HUES48 (cell line): ENCODE data around the gene SLC5A7.
A peak's percentile ranks its signal among the peaks of the same experiment; 100 is the strongest.

ENCODE experiments used
- H3K27ac ChIP-seq: one replicate; pipeline ENCODE4 v1.7.0; 2013; ENCODE audit warnings: low read depth, low read length, inconsistent platforms
- H3K27me3 ChIP-seq: 2 replicates; pipeline ENCODE4 v1.6.1; 2013; ENCODE audit warnings: mild to moderate bottlenecking, low read length; ENCODE audit not compliant: control insufficient read depth, insufficient read depth
- H3K36me3 ChIP-seq: 2 replicates; pipeline ENCODE4 v1.6.1; 2013; ENCODE audit warnings: low read length; ENCODE audit not compliant: control insufficient read depth, insufficient read depth
- H3K4me1 ChIP-seq: 2 replicates; pipeline ENCODE4 v1.6.1; 2013; ENCODE audit warnings: mild to moderate bottlenecking, low read length; ENCODE audit not compliant: control insufficient read depth, insufficient read depth
- H3K4me3 ChIP-seq: 2 replicates; pipeline ENCODE4 v1.5.1; 2013; ENCODE audit warnings: mild to moderate bottlenecking, low read depth, low read length
- H3K9ac ChIP-seq: 2 replicates; pipeline ENCODE4 v1.6.1; 2013; ENCODE audit warnings: mild to moderate bottlenecking, low read depth, low read length, moderate library complexity
- H3K9me3 ChIP-seq: 2 replicates; pipeline ENCODE4 v1.6.1; 2013; ENCODE audit warnings: low read length; ENCODE audit not compliant: control insufficient read depth, insufficient read depth

SLC5A7 gene

DNA sequence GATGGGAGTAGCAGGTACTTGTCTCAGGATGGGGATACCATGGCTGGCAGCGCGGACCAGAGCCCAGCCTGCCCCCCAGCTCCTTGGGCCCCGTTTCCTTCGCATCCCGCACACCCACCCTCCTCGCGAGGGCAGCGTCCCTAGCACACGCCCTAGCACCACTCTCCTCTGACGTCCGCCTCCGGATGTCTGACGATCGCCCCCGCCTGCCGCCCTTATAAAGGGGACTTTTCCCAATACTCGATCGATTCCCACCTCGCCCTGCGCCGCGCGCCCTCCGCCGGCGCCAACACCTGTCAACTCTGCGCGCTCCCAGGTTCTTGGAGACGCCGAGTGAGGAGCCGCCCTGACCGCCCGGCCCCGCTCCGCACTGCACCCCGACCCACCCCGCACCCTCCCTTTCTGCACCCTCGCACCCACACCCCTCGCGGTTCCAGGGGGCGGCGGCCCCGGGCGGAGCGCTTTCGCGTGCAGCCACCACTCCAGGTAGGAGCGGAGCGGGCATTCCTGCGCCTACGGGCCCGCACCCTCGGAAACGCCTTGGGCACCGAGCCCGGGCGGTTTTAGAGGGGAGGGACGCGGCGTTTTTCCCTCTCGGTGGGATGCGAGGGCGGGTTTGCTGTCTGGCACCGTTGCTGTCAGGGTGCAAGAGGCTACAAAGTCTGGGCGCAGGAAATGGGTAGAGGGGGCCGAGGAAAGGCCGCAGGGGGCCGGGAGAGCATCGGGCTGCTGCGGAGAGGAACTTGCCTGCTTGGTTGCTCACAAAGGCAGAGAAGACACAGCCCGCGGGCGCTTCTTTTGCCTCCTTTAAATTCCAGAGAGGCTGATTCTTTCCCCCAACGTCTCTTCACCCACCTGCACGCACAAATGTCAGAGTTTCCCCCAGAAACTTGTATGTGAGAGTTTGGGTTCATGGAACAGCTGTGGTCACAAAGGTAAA is at the start of gene SLC5A7:
SLC5A7 (plus strand) TSS at position 247 of the 940 bp plus-strand sequence. CDS start 1,632 bp downstream, outside the sequence.
- Histone ChIP-seq H3K9me3 (no peaks in the 10 kb centered on the region), H3K27ac (no peak within 1 kb of the TSS), H3K4me3 (peak within 1 kb of the TSS; percentile 63), H3K4me1 (peaks cover 3% of the 10 kb centered on the region; the same call in 1 of the 2 replicates), H3K9ac (no peak within 1 kb of the TSS), H3K27me3 (peaks cover 38% of the 10 kb centered on the region), H3K36me3 (no peaks in the 10 kb centered on the region)

DNA sequence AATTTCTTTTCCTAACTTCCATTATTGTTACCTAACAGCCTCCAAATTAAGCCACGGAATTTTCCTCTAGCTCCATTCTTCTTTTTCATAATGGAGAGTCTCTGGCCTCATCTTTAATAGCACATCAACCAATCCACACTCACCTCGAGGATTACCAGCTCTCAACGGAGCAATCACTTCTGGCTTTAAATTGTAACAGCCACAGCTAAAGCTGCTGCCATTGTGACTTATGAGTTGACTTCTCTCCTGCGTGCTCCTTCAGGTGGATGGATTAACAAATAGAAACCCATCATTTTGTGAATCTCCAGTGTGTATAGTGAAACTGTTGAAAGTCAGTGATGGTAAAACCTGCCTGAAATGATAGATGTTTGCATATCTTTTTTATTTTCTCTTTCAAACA is 24.9 kb upstream of the SLC5A7 start:
- Histone ChIP-seq H3K4me1 (no peaks in the 10 kb centered on the region), H3K27me3 (no peaks in the 10 kb centered on the region), H3K4me3 (no peak overlapping the region), H3K36me3 (no peaks in the 10 kb centered on the region), H3K9me3 (no peaks in the 10 kb centered on the region), H3K27ac (no peak overlapping the region), H3K9ac (no peak overlapping the region)

DNA sequence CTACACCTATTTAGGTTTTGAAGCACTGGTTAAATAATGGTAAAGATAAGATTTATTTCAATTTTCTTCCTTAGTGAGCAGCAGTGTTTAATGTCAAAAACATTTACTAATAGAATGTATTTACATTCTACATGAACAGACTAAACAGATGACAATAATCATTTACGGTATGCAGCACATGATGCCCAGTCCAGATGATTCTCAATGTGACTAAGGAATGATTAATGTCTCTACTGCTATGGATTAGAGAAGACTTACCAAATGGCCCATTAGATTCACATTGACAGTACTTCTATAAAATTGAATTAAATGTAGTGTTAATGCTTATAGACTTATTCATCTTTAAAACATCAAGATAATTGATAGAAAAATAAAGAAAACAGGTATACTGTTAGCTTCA is 22.1 kb upstream of the SLC5A7 start:
- Histone ChIP-seq H3K9ac (no peak overlapping the region), H3K4me1 (no peaks in the 10 kb centered on the region), H3K36me3 (no peaks in the 10 kb centered on the region), H3K27ac (no peak overlapping the region), H3K4me3 (no peak overlapping the region), H3K27me3 (no peaks in the 10 kb centered on the region), H3K9me3 (no peaks in the 10 kb centered on the region)

- Histone ChIP-seq H3K27ac (no peak overlapping the region), H3K27me3 (peaks cover 38% of the 10 kb centered on the region), H3K4me1 (peaks cover 3% of the 10 kb centered on the region; the same call in 1 of the 2 replicates), H3K9ac (no peak overlapping the region), H3K4me3 (no peak overlapping the region), H3K9me3 (no peaks in the 10 kb centered on the region), H3K36me3 (no peaks in the 10 kb centered on the region)
Observed at GRCh38 chr2:107984707-107985106, 1.6 kb upstream of the SLC5A7 start.

DNA sequence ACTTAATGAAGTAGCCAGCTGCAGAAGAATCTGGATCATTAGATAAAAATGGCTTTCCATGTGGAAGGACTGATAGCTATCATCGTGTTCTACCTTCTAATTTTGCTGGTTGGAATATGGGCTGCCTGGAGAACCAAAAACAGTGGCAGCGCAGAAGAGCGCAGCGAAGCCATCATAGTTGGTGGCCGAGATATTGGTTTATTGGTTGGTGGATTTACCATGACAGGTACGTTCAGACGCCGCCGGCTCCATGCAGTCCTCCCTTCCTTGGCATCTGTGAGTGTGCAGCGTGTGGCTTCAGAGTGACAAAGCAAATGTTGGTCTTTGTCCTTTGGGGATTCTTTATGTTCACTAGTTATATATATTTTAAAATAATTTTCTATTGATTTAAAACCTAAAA is 1.8 kb downstream of the SLC5A7 start:
- no peaks in the 10 kb centered on the region for H3K9me3 ChIP-seq
- H3K27me3 ChIP-seq, result peaks cover 38% of the 10 kb centered on the region
- H3K36me3 ChIP-seq, result no peaks in the 10 kb centered on the region
- peaks cover 3% of the 10 kb centered on the region; the same call in 1 of the 2 replicates for H3K4me1 ChIP-seq
- no peak overlapping the region for H3K9ac ChIP-seq
- H3K27ac ChIP-seq, result no peak overlapping the region
- H3K4me3 ChIP-seq, result no peak overlapping the region

GRCh38 chr2:107989445-107989844 is 3.1 kb downstream of the SLC5A7 start:
- Histone ChIP-seq H3K4me3 (no peak overlapping the region), H3K4me1 (peaks cover 3% of the 10 kb centered on the region; the same call in 1 of the 2 replicates), H3K9ac (no peak overlapping the region), H3K36me3 (no peaks in the 10 kb centered on the region), H3K27me3 (peaks cover 38% of the 10 kb centered on the region), H3K9me3 (no peaks in the 10 kb centered on the region), H3K27ac (no peak overlapping the region)

DNA sequence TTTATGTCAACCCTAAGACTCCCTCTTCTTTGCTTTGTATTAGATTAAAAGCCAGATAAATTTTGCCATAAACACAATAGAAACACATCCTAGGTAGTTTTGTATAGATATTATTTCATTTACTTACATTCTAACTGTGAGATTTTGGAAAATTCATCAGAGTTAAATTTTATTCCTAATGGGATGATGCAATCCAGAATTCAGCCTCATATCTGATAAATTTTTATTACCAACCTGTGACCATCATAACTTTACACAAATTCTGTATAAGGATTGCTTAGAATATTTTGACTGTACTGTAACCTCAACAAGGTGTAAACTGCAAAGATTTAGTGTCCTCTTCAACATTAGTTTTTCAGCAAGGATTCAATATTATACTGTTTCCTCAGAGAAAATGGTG is 4.4 kb downstream of the SLC5A7 start:
- no peaks in the 10 kb centered on the region for H3K36me3 ChIP-seq
- no peak overlapping the region for H3K9ac ChIP-seq
- H3K4me3 ChIP-seq, result no peak overlapping the region
- H3K9me3 ChIP-seq, result no peaks in the 10 kb centered on the region
- no peak overlapping the region for H3K27ac ChIP-seq
- peaks cover 31% of the 10 kb centered on the region for H3K27me3 ChIP-seq
- peaks cover 3% of the 10 kb centered on the region; the same call in 1 of the 2 replicates for H3K4me1 ChIP-seq

- no peak overlapping the region for H3K4me3 ChIP-seq
Observed at GRCh38 chr2:107992069-107992468, 5.7 kb downstream of the SLC5A7 start.

DNA sequence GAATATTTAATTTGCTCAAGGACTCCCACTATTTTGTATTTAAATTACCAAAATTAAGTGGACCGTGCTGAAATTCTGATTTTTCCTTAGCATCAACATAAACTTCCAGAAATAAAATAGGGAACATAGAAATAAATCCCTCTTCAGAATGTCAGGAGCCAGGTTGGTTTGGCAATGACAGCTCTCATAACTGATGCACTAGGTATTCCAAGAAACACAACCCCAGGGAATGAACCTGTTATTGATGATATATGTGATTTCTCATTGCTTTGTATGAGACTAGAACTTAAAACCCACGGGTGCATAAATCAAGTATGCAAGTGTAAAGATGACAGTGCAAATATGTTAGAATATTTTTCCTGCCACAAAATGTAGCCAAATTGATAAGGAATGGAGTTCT is 12.8 kb downstream of the SLC5A7 start:
- Histone ChIP-seq H3K4me1 (no peaks in the 10 kb centered on the region), H3K27ac (no peak overlapping the region), H3K4me3 (no peak overlapping the region), H3K36me3 (no peaks in the 10 kb centered on the region), H3K9ac (no peak overlapping the region), H3K9me3 (no peaks in the 10 kb centered on the region), H3K27me3 (no peaks in the 10 kb centered on the region)

More at GRCh38 chr2:107992069-107992468, 5.7 kb downstream of the SLC5A7 start:
- no peak overlapping the region for H3K27ac ChIP-seq
- no peaks in the 10 kb centered on the region for H3K9me3 ChIP-seq
- no peak overlapping the region for H3K9ac ChIP-seq
- peaks cover 2% of the 10 kb centered on the region; the same call in 1 of the 2 replicates for H3K4me1 ChIP-seq
- peaks cover 17% of the 10 kb centered on the region for H3K27me3 ChIP-seq
- H3K36me3 ChIP-seq, result no peaks in the 10 kb centered on the region

GRCh38 chr2:108010912-108011591 is 24.7 kb downstream of the SLC5A7 start:
- Histone ChIP-seq H3K36me3 (no peaks in the 10 kb centered on the region), H3K9ac (no peak overlapping the region), H3K27me3 (no peaks in the 10 kb centered on the region), H3K27ac (no peak overlapping the region), H3K9me3 (peaks cover 15% of the 10 kb centered on the region), H3K4me3 (no peak overlapping the region), H3K4me1 (peaks cover 4% of the 10 kb centered on the region; the same call in 1 of the 2 replicates)

DNA sequence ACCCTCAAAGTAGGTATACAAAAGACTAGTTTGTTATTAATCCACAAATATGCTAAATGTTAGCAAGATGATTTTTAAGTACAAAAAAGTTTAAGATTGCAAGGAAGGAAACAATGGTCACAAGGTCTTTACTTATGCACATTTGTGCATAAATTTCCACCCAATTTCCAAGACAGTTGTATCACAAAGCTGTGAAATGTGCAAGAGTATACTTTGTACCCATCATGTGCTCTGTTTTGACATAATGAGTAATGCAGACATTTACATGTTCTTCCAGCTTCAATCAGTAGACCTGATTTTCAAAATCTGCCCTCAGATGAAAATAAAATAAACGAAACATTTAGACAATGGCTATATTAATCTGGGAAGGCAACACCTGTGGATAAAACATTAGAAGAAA is 27.0 kb downstream of the SLC5A7 start:
- no peaks in the 10 kb centered on the region for H3K4me1 ChIP-seq
- no peaks in the 10 kb centered on the region for H3K36me3 ChIP-seq
- no peak overlapping the region for H3K4me3 ChIP-seq
- H3K9me3 ChIP-seq, result peaks cover 15% of the 10 kb centered on the region
- H3K9ac ChIP-seq, result no peak overlapping the region
- H3K27ac ChIP-seq, result no peak overlapping the region
- H3K27me3 ChIP-seq, result no peaks in the 10 kb centered on the region
